ENCODE measurements around the gene EZR.

The EZR gene

GRCh38 chr6:158769771-158770432 is 49.3 kb downstream of the EZR start:
- H3K4me3 ChIP-seq (ENCODE audit: low read depth in 1 of 2, low read length in 2 of 2) = no peak overlapping the region
- no peaks in the 10 kb centered on the region for H3K4me1 ChIP-seq (ENCODE audit: control insufficient read depth in 1 of 2, insufficient read depth in 2 of 2, low read length in 2 of 2)
- no peaks in the 10 kb centered on the region for H3K9me3 ChIP-seq (ENCODE audit: control insufficient read depth in 1 of 2, low read length in 2 of 2)
- no peaks in the 10 kb centered on the region for H3K27me3 ChIP-seq (ENCODE audit: low read depth, low read length)
- H3K27ac ChIP-seq (ENCODE audit: low read length) = no peak overlapping the region
- H3K36me3 ChIP-seq (ENCODE audit: control insufficient read depth in 1 of 2, insufficient read depth in 2 of 2, low read length in 2 of 2) = peaks cover 62 to 88% of the 10 kb centered on the region in 2 donors

- H3K4me3 ChIP-seq (ENCODE audit: low read depth in 1 of 2, low read length in 2 of 2) = no peak overlapping the region
- no peak overlapping the region for H3K27ac ChIP-seq (ENCODE audit: low read length)
- no peaks in the 10 kb centered on the region for H3K4me1 ChIP-seq (ENCODE audit: control insufficient read depth in 1 of 2, insufficient read depth in 2 of 2, low read length in 2 of 2)
- H3K36me3 ChIP-seq (ENCODE audit: control insufficient read depth in 1 of 2, insufficient read depth in 2 of 2, low read length in 2 of 2) = peaks cover 64 to 94% of the 10 kb centered on the region in 2 donors
- no peaks in the 10 kb centered on the region for H3K9me3 ChIP-seq (ENCODE audit: control insufficient read depth in 1 of 2, low read length in 2 of 2)
- H3K27me3 ChIP-seq (ENCODE audit: low read depth, low read length) = no peaks in the 10 kb centered on the region
These were observed 49.9 kb downstream of the EZR start for GRCh38 chr6:158769234-158769770.

GRCh38 chr6:158768436-158768835 is 50.7 kb downstream of the EZR start:
- Histone ChIP-seq H3K27ac (ENCODE audit: low read length) (no peak overlapping the region), H3K27me3 (ENCODE audit: low read depth, low read length) (no peaks in the 10 kb centered on the region), H3K4me1 (ENCODE audit: control insufficient read depth in 1 of 2, insufficient read depth in 2 of 2, low read length in 2 of 2) (no peaks in the 10 kb centered on the region), H3K9me3 (ENCODE audit: control insufficient read depth in 1 of 2, low read length in 2 of 2) (no peaks in the 10 kb centered on the region), H3K4me3 (ENCODE audit: low read depth in 1 of 2, low read length in 2 of 2) (no peak overlapping the region), H3K36me3 (ENCODE audit: control insufficient read depth in 1 of 2, insufficient read depth in 2 of 2, low read length in 2 of 2) (peaks cover 61 to 91% of the 10 kb centered on the region in 2 donors)

- Histone ChIP-seq H3K4me3 (ENCODE audit: low read depth in 1 of 2, low read length in 2 of 2) (no peak overlapping the region), H3K36me3 (ENCODE audit: control insufficient read depth in 1 of 2, insufficient read depth in 2 of 2, low read length in 2 of 2) (peaks cover 60 to 85% of the 10 kb centered on the region in 2 donors), H3K27me3 (ENCODE audit: low read depth, low read length) (no peaks in the 10 kb centered on the region), H3K27ac (ENCODE audit: low read length) (no peak overlapping the region), H3K4me1 (ENCODE audit: control insufficient read depth in 1 of 2, insufficient read depth in 2 of 2, low read length in 2 of 2) (no peaks in the 10 kb centered on the region), H3K9me3 (ENCODE audit: control insufficient read depth in 1 of 2, low read length in 2 of 2) (no peaks in the 10 kb centered on the region)
These were observed 51.5 kb downstream of the EZR start for GRCh38 chr6:158767709-158768108.

- Histone ChIP-seq H3K9me3 (ENCODE audit: control insufficient read depth in 1 of 2, low read length in 2 of 2) (no peaks in the 10 kb centered on the region), H3K27me3 (ENCODE audit: low read depth, low read length) (no peaks in the 10 kb centered on the region), H3K36me3 (ENCODE audit: control insufficient read depth in 1 of 2, insufficient read depth in 2 of 2, low read length in 2 of 2) (peaks cover 52 to 76% of the 10 kb centered on the region in 2 donors), H3K27ac (ENCODE audit: low read length) (no peak overlapping the region), H3K4me1 (ENCODE audit: control insufficient read depth in 1 of 2, insufficient read depth in 2 of 2, low read length in 2 of 2) (no peaks in the 10 kb centered on the region), H3K4me3 (ENCODE audit: low read depth in 1 of 2, low read length in 2 of 2) (no peak overlapping the region)
These were observed 52.3 kb downstream of the EZR start for GRCh38 chr6:158766621-158767455.

- Histone ChIP-seq H3K36me3 (ENCODE audit: control insufficient read depth in 1 of 2, insufficient read depth in 2 of 2, low read length in 2 of 2) (peaks cover 39 to 64% of the 10 kb centered on the region in 2 donors), H3K4me3 (ENCODE audit: low read depth in 1 of 2, low read length in 2 of 2) (no peak overlapping the region), H3K27me3 (ENCODE audit: low read depth, low read length) (no peaks in the 10 kb centered on the region), H3K4me1 (ENCODE audit: control insufficient read depth in 1 of 2, insufficient read depth in 2 of 2, low read length in 2 of 2) (no peaks in the 10 kb centered on the region), H3K27ac (ENCODE audit: low read length) (no peak overlapping the region), H3K9me3 (ENCODE audit: control insufficient read depth in 1 of 2, low read length in 2 of 2) (no peaks in the 10 kb centered on the region)
These were observed 53.6 kb downstream of the EZR start for GRCh38 chr6:158765499-158766068.

GRCh38 chr6:158764926-158765325 is 54.2 kb downstream of the EZR start:
- Histone ChIP-seq H3K4me3 (ENCODE audit: low read depth in 1 of 2, low read length in 2 of 2) (no peak overlapping the region), H3K4me1 (ENCODE audit: control insufficient read depth in 1 of 2, insufficient read depth in 2 of 2, low read length in 2 of 2) (no peaks in the 10 kb centered on the region), H3K9me3 (ENCODE audit: control insufficient read depth in 1 of 2, low read length in 2 of 2) (no peaks in the 10 kb centered on the region), H3K36me3 (ENCODE audit: control insufficient read depth in 1 of 2, insufficient read depth in 2 of 2, low read length in 2 of 2) (peaks cover 32 to 57% of the 10 kb centered on the region in 2 donors), H3K27ac (ENCODE audit: low read length) (no peak overlapping the region), H3K27me3 (ENCODE audit: low read depth, low read length) (no peaks in the 10 kb centered on the region)

GRCh38 chr6:158764183-158764849 is 54.9 kb downstream of the EZR start:
- no peaks in the 10 kb centered on the region for H3K9me3 ChIP-seq (ENCODE audit: control insufficient read depth in 1 of 2, low read length in 2 of 2)
- H3K36me3 ChIP-seq (ENCODE audit: control insufficient read depth in 1 of 2, insufficient read depth in 2 of 2, low read length in 2 of 2) = peaks cover 27 to 51% of the 10 kb centered on the region in 2 donors
- no peak overlapping the region for H3K27ac ChIP-seq (ENCODE audit: low read length)
- no peaks in the 10 kb centered on the region for H3K27me3 ChIP-seq (ENCODE audit: low read depth, low read length)
- H3K4me1 ChIP-seq (ENCODE audit: control insufficient read depth in 1 of 2, insufficient read depth in 2 of 2, low read length in 2 of 2) = no peaks in the 10 kb centered on the region
- no peak overlapping the region for H3K4me3 ChIP-seq (ENCODE audit: low read depth in 1 of 2, low read length in 2 of 2)

GRCh38 chr6:158763434-158764182 is 55.6 kb downstream of the EZR start:
- no peak overlapping the region for H3K27ac ChIP-seq (ENCODE audit: low read length)
- H3K36me3 ChIP-seq (ENCODE audit: control insufficient read depth in 1 of 2, insufficient read depth in 2 of 2, low read length in 2 of 2) = peaks cover 21 to 44% of the 10 kb centered on the region in 2 donors
- no peak overlapping the region for H3K4me3 ChIP-seq (ENCODE audit: low read depth in 1 of 2, low read length in 2 of 2)
- H3K4me1 ChIP-seq (ENCODE audit: control insufficient read depth in 1 of 2, insufficient read depth in 2 of 2, low read length in 2 of 2) = no peaks in the 10 kb centered on the region
- no peaks in the 10 kb centered on the region for H3K27me3 ChIP-seq (ENCODE audit: low read depth, low read length)
- no peaks in the 10 kb centered on the region for H3K9me3 ChIP-seq (ENCODE audit: control insufficient read depth in 1 of 2, low read length in 2 of 2)

GRCh38 chr6:158762787-158763433 is 56.3 kb downstream of the EZR start:
- peaks cover 15 to 37% of the 10 kb centered on the region in 2 donors for H3K36me3 ChIP-seq (ENCODE audit: control insufficient read depth in 1 of 2, insufficient read depth in 2 of 2, low read length in 2 of 2)
- no peak overlapping the region for H3K27ac ChIP-seq (ENCODE audit: low read length)
- H3K4me1 ChIP-seq (ENCODE audit: control insufficient read depth in 1 of 2, insufficient read depth in 2 of 2, low read length in 2 of 2) = no peaks in the 10 kb centered on the region
- H3K9me3 ChIP-seq (ENCODE audit: control insufficient read depth in 1 of 2, low read length in 2 of 2) = no peaks in the 10 kb centered on the region
- H3K27me3 ChIP-seq (ENCODE audit: low read depth, low read length) = no peaks in the 10 kb centered on the region
- H3K4me3 ChIP-seq (ENCODE audit: low read depth in 1 of 2, low read length in 2 of 2) = no peak overlapping the region

Measured in muscle layer of duodenum (tissue), 2 donors.